AG04449 (cell line): ENCODE data around the gene RASGRP4.

Experiments
- CTCF ChIA-PET: fragments of 350-600 bp; formaldehyde crosslinking; extraction: SDS; loops from one replicate; lab custom pipeline; 2021; ENCODE audit warnings: antibody characterized with exemption; lab: Yijun Ruan, JAX
- POLR2A ChIA-PET: fragments of 400-600, 350-600 bp; formaldehyde crosslinking; extraction: SDS; loops from one replicate; lab custom pipeline; 2020; ENCODE audit warnings: antibody characterized with exemption, inconsistent platforms; lab: Yijun Ruan, JAX
- DNase-seq: peaks from one replicate; pipeline ENCODE4 v3.0.0-alpha.2; 2010; ENCODE audit warnings: low read depth, low spot score
- H3K4me3 ChIP-seq: 2 replicates; pipeline ENCODE4 v1.5.1; 2011; ENCODE audit warnings: low read depth, mild to moderate bottlenecking, control low read depth, low read length
- CTCF ChIP-seq: IDR thresholded peaks from one replicate; pipeline ENCODE4 v1.5.1; 2011; ENCODE audit warnings: mild to moderate bottlenecking, moderate library complexity, low read length, control low read depth, inconsistent platforms; ENCODE audit not compliant: insufficient read depth; ENCODE audit errors: missing control alignments

The RASGRP4 gene

GRCh38 chr19:38451036-38451435, 25.0 kb upstream of the RASGRP4 start:
- no peak for TF ChIP-seq CTCF
- H3K4me3 ChIP-seq: no peak overlapping the region
- ChIA-PET POLR2A (no interaction called here), CTCF (interaction anchor here (0.7 kb wide), 1 partner anchor 168 kb away, joined by 3 read pairs; the partner anchor contains the start of gene EIF3K)
- no peak for DNase-seq

- TF ChIP-seq CTCF: no peak
Measured at GRCh38 chr19:38449518-38449917, 23.5 kb upstream of the RASGRP4 start.

GRCh38 chr19:38448225-38448624, 22.2 kb upstream of the RASGRP4 start:
- ChIA-PET POLR2A (no interaction called here), CTCF (no interaction called here)
- DNase-seq: no peak
- no peak for TF ChIP-seq CTCF
- no peak overlapping the region for H3K4me3 ChIP-seq

More at GRCh38 chr19:38449518-38449917, 23.5 kb upstream of the RASGRP4 start:
- no peak for DNase-seq
- ChIA-PET CTCF (no interaction called here), POLR2A (no interaction called here)
- H3K4me3 ChIP-seq: no peak overlapping the region

GRCh38 chr19:38445362-38445761, 19.3 kb upstream of the RASGRP4 start:
- no peak overlapping the region for H3K4me3 ChIP-seq
- POLR2A ChIA-PET: interaction anchor here (0.6 kb wide), 1 partner anchor 188 kb away, joined by 3 read pairs; no protein-coding TSS in a partner anchor
- DNase-seq: no peak
- TF ChIP-seq CTCF: no peak
- CTCF ChIA-PET: no interaction called here

- POLR2A ChIA-PET: no interaction called here
- no peak overlapping the region for H3K4me3 ChIP-seq
- no peak for DNase-seq
- no peak for TF ChIP-seq CTCF
- CTCF ChIA-PET: no interaction called here
Measured at GRCh38 chr19:38444026-38444425, 18.0 kb upstream of the RASGRP4 start.

GRCh38 chr19:38443458-38443999, 17.5 kb upstream of the RASGRP4 start:
- CTCF ChIA-PET: no interaction called here
- POLR2A ChIA-PET: no interaction called here
- no peak for TF ChIP-seq CTCF
- no peak for DNase-seq
- H3K4me3 ChIP-seq: no peak overlapping the region
